Measurements from ENCODE around the gene ARCN1. TPM values are rescaled to one million over a fixed set of nuclear protein-coding genes. Genes with fewer than 3 reads are reported as not detected.

The ARCN1 gene
- total RNA-seq, 1 donor = 210 TPM

GRCh38 chr11:118622376-118623268 is 50.4 kb downstream of the ARCN1 start:
- TF ChIP-seq CTCF (IDR thresholded peaks at IDR 0.05; ENCODE audit: insufficient read depth, low read length) = no peak
- peak overlapping the region; percentile 70 for H3K4me3 ChIP-seq (ENCODE audit: low read depth, low read length)
- peak; percentile 63 for DNase-seq (ENCODE audit: low read depth)

GRCh38 chr11:118623269-118623655 is 51.1 kb downstream of the ARCN1 start:
- DNase-seq (ENCODE audit: low read depth) = peak; percentile 53
- no peak for TF ChIP-seq CTCF (IDR thresholded peaks at IDR 0.05; ENCODE audit: insufficient read depth, low read length)
- peak overlapping the region; percentile 16 for H3K4me3 ChIP-seq (ENCODE audit: low read depth, low read length)

GRCh38 chr11:118625036-118625690 is 53.0 kb downstream of the ARCN1 start:
- no peak for DNase-seq (ENCODE audit: low read depth)
- TF ChIP-seq CTCF (IDR thresholded peaks at IDR 0.05; ENCODE audit: insufficient read depth, low read length) = no peak
- H3K4me3 ChIP-seq (ENCODE audit: low read depth, low read length) = no peak overlapping the region

- DNase-seq (ENCODE audit: low read depth) = no peak
- H3K4me3 ChIP-seq (ENCODE audit: low read depth, low read length) = no peak overlapping the region
- TF ChIP-seq CTCF (IDR thresholded peaks at IDR 0.05; ENCODE audit: insufficient read depth, low read length) = no peak
Observed at GRCh38 chr11:118625976-118626375, 53.8 kb downstream of the ARCN1 start.

- no peak for TF ChIP-seq CTCF (IDR thresholded peaks at IDR 0.05; ENCODE audit: insufficient read depth, low read length)
- no peak overlapping the region for H3K4me3 ChIP-seq (ENCODE audit: low read depth, low read length)
- no peak for DNase-seq (ENCODE audit: low read depth)
Observed at GRCh38 chr11:118627566-118627965, 55.4 kb downstream of the ARCN1 start.

GRCh38 chr11:118628031-118628430 is 55.8 kb downstream of the ARCN1 start:
- DNase-seq (ENCODE audit: low read depth) = no peak
- no peak for TF ChIP-seq CTCF (IDR thresholded peaks at IDR 0.05; ENCODE audit: insufficient read depth, low read length)
- no peak overlapping the region for H3K4me3 ChIP-seq (ENCODE audit: low read depth, low read length)

Data from fibroblast of the aortic adventitia (primary cell).